ENCODE data around the gene PNLIPRP2.

Gene PNLIPRP2

GRCh38 chr10:116657863-116658551 is 37.3 kb downstream of the PNLIPRP2 start:
- DNase-seq, result no peak

GRCh38 chr10:116659049-116659670 is 38.4 kb downstream of the PNLIPRP2 start:
- DNase-seq, result no peak

GRCh38 chr10:116660860-116661259 is 40.1 kb downstream of the PNLIPRP2 start:
- DNase-seq, result no peak

- no peak for DNase-seq
These were observed 42.6 kb downstream of the PNLIPRP2 start for GRCh38 chr10:116663342-116663741.

GRCh38 chr10:116664631-116665030 is 43.9 kb downstream of the PNLIPRP2 start:
- DNase-seq, result no peak

GRCh38 chr10:116665541-116666125 is 44.9 kb downstream of the PNLIPRP2 start:
- DNase-seq, result no peak

GRCh38 chr10:116667484-116667883 is 46.7 kb downstream of the PNLIPRP2 start:
- DNase-seq, result no peak

GRCh38 chr10:116668018-116668417 is 47.3 kb downstream of the PNLIPRP2 start:
- no peak for DNase-seq

GRCh38 chr10:116668446-116668845 is 47.7 kb downstream of the PNLIPRP2 start:
- DNase-seq, result no peak

- DNase-seq, result no peak
These were observed 48.3 kb downstream of the PNLIPRP2 start for GRCh38 chr10:116669080-116669479.

GRCh38 chr10:116669832-116670644 is 49.3 kb downstream of the PNLIPRP2 start:
- DNase-seq, result no peak

GRCh38 chr10:116670706-116671105 is 50.0 kb downstream of the PNLIPRP2 start:
- no peak for DNase-seq

- DNase-seq, result no peak
These were observed 50.6 kb downstream of the PNLIPRP2 start for GRCh38 chr10:116671274-116671926.

GRCh38 chr10:116672891-116673290 is 52.1 kb downstream of the PNLIPRP2 start:
- DNase-seq, result no peak

- DNase-seq, result no peak
These were observed 53.1 kb downstream of the PNLIPRP2 start for GRCh38 chr10:116673866-116674265.

- DNase-seq, result no peak
These were observed 54.2 kb downstream of the PNLIPRP2 start for GRCh38 chr10:116674901-116675423.

GRCh38 chr10:116676118-116676517 is 55.4 kb downstream of the PNLIPRP2 start:
- DNase-seq, result no peak

- DNase-seq, result no peak
These were observed 55.9 kb downstream of the PNLIPRP2 start for GRCh38 chr10:116676633-116677032.

- DNase-seq, result no peak
These were observed 58.6 kb downstream of the PNLIPRP2 start for GRCh38 chr10:116679351-116679750.

GRCh38 chr10:116683166-116683565 is 62.4 kb downstream of the PNLIPRP2 start:
- DNase-seq, result no peak

GRCh38 chr10:116683821-116684220 is 63.1 kb downstream of the PNLIPRP2 start:
- no peak for DNase-seq

GRCh38 chr10:116684781-116685180 is 64.0 kb downstream of the PNLIPRP2 start:
- no peak for DNase-seq

- no peak for DNase-seq
These were observed 65.1 kb downstream of the PNLIPRP2 start for GRCh38 chr10:116685807-116686206.
